Measurements from ENCODE around the gene HAAO. TPM values are rescaled to one million over a fixed set of nuclear protein-coding genes. Genes with fewer than 3 reads are reported as not detected.

The HAAO gene
- total and polyA plus RNA-seq, 2 of the 8 experiments (the other 6 are each of a cell fraction or from before 2014, with no cell fraction given), result 2.5 to 7.0 TPM

DNA sequence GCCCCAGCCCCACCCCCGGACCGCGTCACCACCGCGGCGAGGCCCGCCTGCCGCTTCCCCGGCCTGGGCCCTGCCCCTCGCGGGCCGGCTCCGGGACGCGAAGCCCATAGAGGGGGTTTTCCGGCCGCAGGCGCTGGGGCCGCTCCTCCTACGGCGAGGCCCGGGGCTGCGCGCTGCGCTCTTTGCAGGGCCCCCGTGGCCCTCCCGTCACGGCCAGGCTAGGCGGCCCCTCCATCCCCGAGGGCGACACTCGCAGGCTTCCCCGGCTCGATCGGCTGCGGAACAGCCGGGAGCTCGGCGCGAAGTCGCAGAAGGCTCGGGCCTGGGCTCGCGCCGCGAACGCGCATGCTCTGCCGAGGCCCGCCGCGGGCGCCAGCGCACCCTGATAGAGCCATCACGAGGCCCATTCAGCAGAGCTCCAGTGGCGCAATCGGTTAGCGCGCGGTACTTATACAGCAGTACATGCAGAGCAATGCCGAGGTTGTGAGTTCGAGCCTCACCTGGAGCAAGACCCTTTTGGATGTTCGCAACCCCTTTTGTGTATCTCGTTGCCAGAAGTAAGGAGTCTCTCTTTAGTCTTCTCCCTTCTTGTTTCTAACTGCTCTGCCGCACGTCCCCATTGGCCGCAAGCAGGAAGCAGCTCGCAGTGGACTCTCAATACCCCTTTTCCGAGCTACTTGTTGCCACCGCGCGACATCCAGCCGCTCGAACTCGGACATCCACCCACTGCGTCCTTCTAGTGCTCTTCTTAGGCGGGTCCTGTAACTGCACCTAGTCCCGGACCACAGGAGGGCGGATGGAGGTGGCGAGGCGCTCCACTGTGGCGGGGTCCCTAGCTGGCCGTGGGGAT, 18.0 kb upstream of the HAAO start (continued):
- TF ChIP-seq FOSL1 (IDR thresholded peaks at IDR 0.05; ENCODE audit: insufficient read depth, low read depth, low read length) (0 out of 2 replicates have a peak, but pooled peaks have one; percentile 41), HDAC2 (IDR thresholded peaks at IDR 0.05; ENCODE audit: borderline replicate concordance in 1 of 2, low read depth in 2 of 2, low read length in 2 of 2) (peak; percentile 85 to 89; a peak in 2 of 4 replicates), HDAC6 (IDR thresholded peaks at IDR 0.05; ENCODE audit: low read depth, low read length) (no peak), POLR2A (IDR thresholded peaks at IDR 0.05; ENCODE audit: control extremely low read depth in 1 of 2, low read depth in 2 of 2, low read length in 2 of 2) (peak; percentile 83), CEBPB (IDR thresholded peaks at IDR 0.05; ENCODE audit: low read depth, low read length) (peak; percentile 97), TAF1 (IDR thresholded peaks at IDR 0.05; ENCODE audit: low read depth, low read length) (peak; percentile 65; the same call in 1 of the 2 replicates), JUND (IDR thresholded peaks at IDR 0.05; ENCODE audit: low read length) (no peak), ASH2L (IDR thresholded peaks at IDR 0.05; ENCODE audit: low read length) (peak; percentile 97), RFX5 (IDR thresholded peaks at IDR 0.05; ENCODE audit: borderline replicate concordance, low read depth, low read length) (no peak), POLR2AphosphoS5 (IDR thresholded peaks at IDR 0.05; ENCODE audit: low read depth, low read length) (peak; percentile 52), TBP (IDR thresholded peaks at IDR 0.05; ENCODE audit: low read depth, low read length) (peak; percentile 100), PHF8 (conservative IDR thresholded peaks at IDR 0.05; ENCODE audit: low read depth, low read length) (peak; percentile 93), CHD1 (IDR thresholded peaks at IDR 0.05; ENCODE audit: low read depth, low read length) (no peak), TCF12 (IDR thresholded peaks at IDR 0.05; ENCODE audit: low read depth, low read length) (0 out of 2 replicates have a peak, but pooled peaks have one; percentile 14), KDM1A (IDR thresholded peaks at IDR 0.05; ENCODE audit: borderline replicate concordance, low read length) (no peak), SP4 (IDR thresholded peaks at IDR 0.05; ENCODE audit: low read length) (peak; percentile 64; the same call in 1 of the 2 replicates), CHD2 (IDR thresholded peaks at IDR 0.05; ENCODE audit: low read length) (peak; percentile 51; the same call in 1 of the 2 replicates), E2F6 (IDR thresholded peaks at IDR 0.05) (peak; percentile 57; the same call in 1 of the 2 replicates), ATF3 (IDR thresholded peaks at IDR 0.05; ENCODE audit: insufficient read depth, low read depth, low read length) (0 out of 2 replicates have a peak, but pooled peaks have one; percentile 20), ATF2 (IDR thresholded peaks at IDR 0.05; ENCODE audit: low read length) (no peak), SUZ12 (IDR thresholded peaks at IDR 0.05; ENCODE audit: low read length) (peak; percentile 20; the same call in 1 of the 2 replicates)

Data from H1 (cell line).